Heart left ventricle (tissue), 16 donors: ENCODE measurements around the gene KIRREL3. TPM values are rescaled to one million over a fixed set of nuclear protein-coding genes. Genes with fewer than 3 reads are reported as not detected.

Experiments used
- ATAC-seq, 4 donors: fragments of 200-7000 bp; cut with Tn5 transposase; one replicate each; pipeline ENCODE4 v1.9.1; 2020 to 2022; ENCODE audit warnings: moderate library complexity in 4 of 4, mild to moderate bottlenecking in 3 of 4, moderate number of reproducible peaks in 1 of 4
- DNase-seq, 5 donors: peaks; one replicate each; pipeline ENCODE4 v3.0.0-alpha.2; 2020
- H3K27ac ChIP-seq, 12 donors: fragments of 200-600 bp; sonication (generic) in 4 of 12; one replicate each; pipeline versions ENCODE4 v1.5.0 to v1.8.0; 2016 to 2022; ENCODE audit warnings: mild to moderate bottlenecking in 2 of 12
- H3K27me3 ChIP-seq, 9 donors: fragments of 200-600 bp; sonication (generic) in 2 of 9; one replicate each; pipeline versions ENCODE4 v1.5.1 to v1.8.0; 2016 to 2022; ENCODE audit warnings: mild to moderate bottlenecking in 3 of 9
- H3K36me3 ChIP-seq, 9 donors: fragments of 200-600 bp; sonication (generic) in 2 of 9; one replicate each; pipeline versions ENCODE4 v1.5.0 to v1.8.0; 2018 to 2022; ENCODE audit warnings: mild to moderate bottlenecking in 2 of 9
- H3K4me1 ChIP-seq, 12 donors: fragments of 200-600 bp; sonication (generic) in 4 of 12; one replicate each; pipeline versions ENCODE4 v1.5.0 to v1.8.0; 2016 to 2022; ENCODE audit warnings: mild to moderate bottlenecking in 3 of 12
- H3K4me3 ChIP-seq, 12 donors: fragments of 200-600 bp; sonication (generic) in 4 of 12; one replicate each; pipeline versions ENCODE4 v1.5.0 to v1.8.0; 2017 to 2022; ENCODE audit warnings: mild to moderate bottlenecking in 9 of 12, moderate library complexity in 4 of 12
- H3K9me3 ChIP-seq, 12 donors: fragments of 200-600 bp; sonication (generic) in 4 of 12; one replicate each; pipeline versions ENCODE4 v1.5.0 to v1.8.0; 2016 to 2022; ENCODE audit warnings: mild to moderate bottlenecking in 1 of 12
- CTCF ChIP-seq, 12 donors: fragments of 200-600 bp; sonication (generic) in 4 of 12; IDR thresholded peaks; one replicate each; pipeline versions ENCODE4 v1.5.0 to v1.8.0; 2018 to 2022; ENCODE audit warnings: antibody characterized with exemption in 12 of 12, mild to moderate bottlenecking in 5 of 12
- POLR2A ChIP-seq, 2 donors: fragments of 450-650 bp; IDR thresholded peaks; one replicate each; pipeline ENCODE4 v1.6.1; 2017; ENCODE audit warnings: antibody characterized with exemption in 2 of 2, mild to moderate bottlenecking in 2 of 2, moderate library complexity in 2 of 2
- WGBS, 4 donors: extraction: QIAGEN DNeasy Blood & Tissue Kit in 2 of 4; methylation state at CpG; one replicate each; pipeline versions ENCODE4 v1.1.5 to v1.1.7; 2013 to 2018; 5-methylcytosine and 5-hydroxymethylcytosine counted together
- intact Hi-C, 10 donors: fragments of 100-400 bp; cut with DNase I; formaldehyde crosslinking; loops; one replicate each; pipeline versions ENCODE4 v1.11.1 to v1.14.2; 2022
- polyA plus RNA-seq, 2 donors: library from polyadenylated mRNA; stranded (reverse); fragments of 200-250 nt; gene quantifications; one replicate each; pipeline ENCODE4 v1.2.3, GENCODE V29; 2013
- total RNA-seq, 9 donors: library from RNA; depleted of rRNA in 2 of 9; stranded (reverse); fragments of >200 nt in 2 of 9; fragmentation: NEBNext Ultra II Directional in 3 of 9; extraction: Animal tissue kit (Norgen Biotek cat#: 25700) in 3 of 9; gene quantifications; one replicate each; pipeline versions ENCODE4 v1.1.0 to v1.2.4, GENCODE V29; 2016 to 2023
- donor health status: ischemic (EF 13 %, LVEDD 7.1; RV severe dilation, severe dysfunction).
- donor health status: healthy with polysubstance abuse.
- donor health status: DM: no; HTN: yes; CAD: no.
- donor health status: DM: no; HTN: no; CAD: no.
- donor health status: ischemic (EF 25% LVEDD 6.9; RV normal size, moderate dysfunction).
- donor health status: ischemic (EF 25% LVEDD 5.7; RV mildly dilated, moderate dysfunction).
- donor health status: healthy.
- donor health status: DM: yes; HTN: yes; CAD: no.
- donor health status: ischemic (EF 35%, LVEDD 5.7; RV mildly dilated, moderate dysfunction).
- donor health status: nonischemic (EF 11% LVEDD 7.7; RV severe dilation, severe dysfunction).
- donor health status: DM: yes; HTN: yes; CAD: no.
- donor health status: PGD.
- donor health status: ischemic (EF 29% LVEDD 5.4; RV normal size, mild dysfunction).
- donor health status: nonischemic (EF 23%, LVEDD 6.1; RV moderate dilation, normal function).

The KIRREL3 gene
- total and polyA plus RNA-seq, 11 donors, result 0.08 to 1.3 (median 0.27) TPM

GRCh38 chr11:126969865-126970479 lies 30.6 kb downstream of the KIRREL3 start:
- Histone ChIP-seq H3K27me3 (peaks cover 0 to 52% (median 20%) of the 10 kb centered on the region in 9 donors), H3K4me3 (no peak overlapping the region), H3K27ac (no peak overlapping the region), H3K9me3 (peaks cover 0 to 4% (median 0%) of the 10 kb centered on the region in 12 donors), H3K36me3 (no peaks in the 10 kb centered on the region), H3K4me1 (no peaks in the 10 kb centered on the region)
- intact Hi-C loops, result no loop called here
- DNase-seq, result no peak
- peak in 3 of 4 donors; percentile 45 to 77 (median 76) for ATAC-seq
- peak in 9 of 12 donors; percentile 17 to 54 (median 34) for TF ChIP-seq CTCF (IDR thresholded peaks at IDR 0.05)
- TF ChIP-seq POLR2A (IDR thresholded peaks at IDR 0.05), result no peak
- 31 to 36% (median 32%) methylated on average over 6 of the region's 6 CpGs for WGBS, 4 donors

GRCh38 chr11:126968915-126969314 lies 31.7 kb downstream of the KIRREL3 start:
- Histone ChIP-seq H3K27me3 (peaks cover 0 to 48% (median 20%) of the 10 kb centered on the region in 9 donors), H3K36me3 (no peaks in the 10 kb centered on the region), H3K9me3 (peaks cover 0 to 4% (median 0%) of the 10 kb centered on the region in 12 donors), H3K4me3 (no peak overlapping the region), H3K4me1 (no peaks in the 10 kb centered on the region), H3K27ac (no peak overlapping the region)
- intact Hi-C loops, result no loop called here
- DNase-seq, result no peak
- no peak for TF ChIP-seq POLR2A (IDR thresholded peaks at IDR 0.05)
- no peak for TF ChIP-seq CTCF (IDR thresholded peaks at IDR 0.05)
- no peak for ATAC-seq
- 18 to 29% (median 21%) methylated on average over 14 of the region's 14 CpGs for WGBS, 4 donors

GRCh38 chr11:126965331-126965730 lies 35.2 kb downstream of the KIRREL3 start:
- no peak for TF ChIP-seq CTCF (IDR thresholded peaks at IDR 0.05)
- no peak for TF ChIP-seq POLR2A (IDR thresholded peaks at IDR 0.05)
- no peak overlapping the region for H3K27ac ChIP-seq
- 71 to 76% (median 73%) methylated on average over 6 of the region's 6 CpGs for WGBS, 4 donors

GRCh38 chr11:126963603-126964363 lies 36.8 kb downstream of the KIRREL3 start:
- TF ChIP-seq POLR2A (IDR thresholded peaks at IDR 0.05) (no peak), CTCF (IDR thresholded peaks at IDR 0.05) (no peak)
- intact Hi-C loops, result no loop called here
- ATAC-seq (no peak), DNase-seq (no peak)
- Histone ChIP-seq H3K27me3 (peaks cover 0 to 34% (median 8%) of the 10 kb centered on the region in 9 donors), H3K27ac (no peak overlapping the region), H3K4me3 (no peak overlapping the region), H3K9me3 (no peaks in the 10 kb centered on the region), H3K36me3 (no peaks in the 10 kb centered on the region), H3K4me1 (no peaks in the 10 kb centered on the region)
- WGBS, 4 donors, result 55 to 64% (median 59%) methylated on average over 3 of the region's 3 CpGs

More at GRCh38 chr11:126965331-126965730, 35.2 kb downstream of the KIRREL3 start:
- Histone ChIP-seq H3K9me3 (no peaks in the 10 kb centered on the region), H3K27me3 (peaks cover 0 to 48% (median 18%) of the 10 kb centered on the region in 9 donors), H3K36me3 (no peaks in the 10 kb centered on the region), H3K4me3 (no peak overlapping the region), H3K4me1 (no peaks in the 10 kb centered on the region)
- ATAC-seq, result no peak
- DNase-seq, result no peak
- intact Hi-C loops, result no loop called here
